ENCODE results near the gene TANC1. TPM values are rescaled to one million over a fixed set of nuclear protein-coding genes. Genes with fewer than 3 reads are reported as not detected.

The TANC1 gene
- polyA plus RNA-seq, 1 donor (not counting 4 experiments of a cell fraction or from before 2014, with no cell fraction given), result 33.5 TPM

- no peak for TF ChIP-seq EZH2 (IDR thresholded peaks at IDR 0.05; ENCODE audit: low read length)
- no peak for TF ChIP-seq CTCF (optimal IDR thresholded peaks at IDR 0.05 in 1 of 3, IDR thresholded peaks at IDR 0.05 in 1 of 3, conservative IDR thresholded peaks at IDR 0.05 in 1 of 3; ENCODE audit: extremely low read depth in 1 of 3, insufficient read depth in 2 of 3, low read length in 3 of 3)
- peak; percentile 30 for DNase-seq (ENCODE audit: low read depth, low spot score)
- Histone ChIP-seq H2AFZ (ENCODE audit: control insufficient read depth, low read length) (no peak overlapping the region), H3K27ac (ENCODE audit: control insufficient read depth, insufficient read depth, low read length) (peak overlapping the region; percentile 18), H3K79me2 (ENCODE audit: control insufficient read depth, insufficient read depth, low read length) (peaks cover 97% of the 10 kb centered on the region), H3K27me3 (ENCODE audit: control insufficient read depth, extremely low read depth, insufficient read depth, low read length) (no peaks in the 10 kb centered on the region), H3K9me1 (ENCODE audit: control insufficient read depth, extremely low read depth, insufficient read depth, low read length) (peaks cover 7% of the 10 kb centered on the region), H3K36me3 (ENCODE audit: control insufficient read depth in 2 of 2, extremely low read depth in 1 of 2, insufficient read depth in 2 of 2, low read length in 2 of 2) (peaks cover 8 to 29% of the 10 kb centered on the region in 2 experiments), H3K9me3 (ENCODE audit: control insufficient read depth, low read depth, low read length) (no peaks in the 10 kb centered on the region), H3K4me1 (ENCODE audit: control insufficient read depth, extremely low read depth, insufficient read depth, low read length) (peaks cover 28% of the 10 kb centered on the region), H4K20me1 (ENCODE audit: control insufficient read depth, extremely low read depth, insufficient read depth, low read length) (peaks cover 8% of the 10 kb centered on the region), H3K4me2 (ENCODE audit: control insufficient read depth, extremely low read depth, insufficient read depth, low read depth, low read length) (no peak overlapping the region), H3K4me3 (ENCODE audit: control insufficient read depth in 2 of 3, extremely low read depth in 1 of 3, insufficient read depth in 2 of 3, low read depth in 1 of 3, low read length in 3 of 3) (no peak overlapping the region), H3K9ac (ENCODE audit: control insufficient read depth, extremely low read depth, insufficient read depth, low read length) (peak overlapping the region; percentile 6)
- no peak for FAIRE-seq
- dilution Hi-C loops (cut with MboI; ENCODE audit: extremely low pct_ligation_motif_present, low sequenced_read_pairs), result no loop called here
Measured at GRCh38 chr2:158998551-158999248, 30.3 kb downstream of the TANC1 start.

- H3K36me3 ChIP-seq (ENCODE audit: control insufficient read depth in 2 of 2, extremely low read depth in 1 of 2, insufficient read depth in 2 of 2, low read length in 2 of 2), result peaks cover 8 to 29% of the 10 kb centered on the region in 2 experiments
- H3K4me2 ChIP-seq (ENCODE audit: control insufficient read depth, extremely low read depth, insufficient read depth, low read depth, low read length), result no peak overlapping the region
- H3K79me2 ChIP-seq (ENCODE audit: control insufficient read depth, insufficient read depth, low read length), result peaks cover 90% of the 10 kb centered on the region
- no peak overlapping the region for H3K27ac ChIP-seq (ENCODE audit: control insufficient read depth, insufficient read depth, low read length)
- H3K27me3 ChIP-seq (ENCODE audit: control insufficient read depth, extremely low read depth, insufficient read depth, low read length), result no peaks in the 10 kb centered on the region
- peaks cover 24% of the 10 kb centered on the region for H3K4me1 ChIP-seq (ENCODE audit: control insufficient read depth, extremely low read depth, insufficient read depth, low read length)
- H3K9ac ChIP-seq (ENCODE audit: control insufficient read depth, extremely low read depth, insufficient read depth, low read length), result no peak overlapping the region
- no peaks in the 10 kb centered on the region for H3K9me3 ChIP-seq (ENCODE audit: control insufficient read depth, low read depth, low read length)
- DNase-seq (ENCODE audit: low read depth, low spot score) (no peak), FAIRE-seq (no peak)
- H4K20me1 ChIP-seq (ENCODE audit: control insufficient read depth, extremely low read depth, insufficient read depth, low read length), result peaks cover 8% of the 10 kb centered on the region
- H3K4me3 ChIP-seq (ENCODE audit: control insufficient read depth in 2 of 3, extremely low read depth in 1 of 3, insufficient read depth in 2 of 3, low read depth in 1 of 3, low read length in 3 of 3), result no peak overlapping the region
- TF ChIP-seq EZH2 (IDR thresholded peaks at IDR 0.05; ENCODE audit: low read length) (no peak), CTCF (optimal IDR thresholded peaks at IDR 0.05 in 1 of 3, IDR thresholded peaks at IDR 0.05 in 1 of 3, conservative IDR thresholded peaks at IDR 0.05 in 1 of 3; ENCODE audit: extremely low read depth in 1 of 3, insufficient read depth in 2 of 3, low read length in 3 of 3) (no peak)
- H3K9me1 ChIP-seq (ENCODE audit: control insufficient read depth, extremely low read depth, insufficient read depth, low read length), result peaks cover 7% of the 10 kb centered on the region
- H2AFZ ChIP-seq (ENCODE audit: control insufficient read depth, low read length), result no peak overlapping the region
- dilution Hi-C loops (cut with MboI; ENCODE audit: extremely low pct_ligation_motif_present, low sequenced_read_pairs), result no loop called here
Measured at GRCh38 chr2:158999458-158999857, 31.0 kb downstream of the TANC1 start.
